Thyroid gland (tissue), 4 donors: ENCODE measurements around the gene ADAMTS14.

Experiments
- CTCF ChIP-seq, 6 experiments: fragments of 200-600 bp in 3 of 6; fragments of 450-650 bp in 3 of 6; sonication (generic) in 3 of 6; IDR thresholded peaks; one replicate each; pipeline ENCODE4 v1.5.1; 2016 to 2019; ENCODE audit warnings: antibody characterized with exemption in 6 of 6, mild to moderate bottlenecking in 2 of 6, inconsistent platforms in 1 of 6, moderate library complexity in 1 of 6
- POLR2A ChIP-seq, 2 donors: fragments of 450-650 bp; IDR thresholded peaks; one replicate each; pipeline ENCODE4 v1.6.1; 2017; ENCODE audit warnings: antibody characterized with exemption in 2 of 2, mild to moderate bottlenecking in 2 of 2, moderate library complexity in 1 of 2

- TF ChIP-seq CTCF (IDR thresholded peaks at IDR 0.05) (no peak), POLR2A (IDR thresholded peaks at IDR 0.05) (no peak)
Measured at GRCh38 chr10:70772627-70773026, 100.3 kb downstream of the ADAMTS14 start.
